HG02678 (cell line): ENCODE results near the gene FARP1.

Experiments used
- ATAC-seq: cut with Tn5 transposase; IDR thresholded peaks from one replicate; pipeline ENCODE4 v1.9.1; 2021; ENCODE audit warnings: mild to moderate bottlenecking, moderate library complexity; ENCODE audit not compliant: unreplicated experiment

The FARP1 gene

GRCh38 chr13:98438246-98439125 is 295.6 kb downstream of the FARP1 start:
- no peak for ATAC-seq

DNA sequence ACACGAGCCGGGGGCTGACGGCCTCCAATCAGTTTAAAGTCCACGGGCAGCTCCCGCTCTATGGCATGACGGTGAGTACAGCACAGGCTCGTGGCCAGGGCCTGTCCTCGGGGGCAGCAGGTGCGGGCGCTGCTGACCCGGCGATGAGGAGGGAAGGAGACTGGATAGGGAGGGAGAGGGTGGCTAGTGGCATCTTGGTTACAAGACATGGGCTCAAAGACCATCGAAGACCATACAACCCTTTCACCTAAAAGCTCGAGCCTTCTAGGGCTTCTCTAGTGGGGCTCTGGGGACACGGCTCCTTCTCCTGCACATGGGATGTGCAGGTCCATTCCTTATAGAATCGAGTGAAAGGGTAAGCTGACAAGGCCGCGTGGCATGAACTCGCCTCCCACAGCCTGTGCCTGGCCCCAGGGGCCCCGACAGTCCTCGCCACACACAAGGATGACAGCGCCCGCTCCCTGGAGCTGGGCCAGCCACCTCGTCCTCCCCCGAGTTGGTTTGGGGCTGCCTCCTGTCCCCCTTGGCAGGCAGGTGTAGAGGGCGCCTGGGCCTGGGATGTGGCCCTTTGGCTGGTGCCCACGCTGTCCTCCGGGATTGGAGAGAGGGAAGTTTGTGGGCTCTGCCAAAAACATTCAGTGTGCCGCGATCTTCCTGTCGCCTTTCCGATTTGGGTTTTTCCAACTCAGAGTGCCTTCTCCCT is 296.4 kb downstream of the FARP1 start:
- ATAC-seq: no peak

DNA sequence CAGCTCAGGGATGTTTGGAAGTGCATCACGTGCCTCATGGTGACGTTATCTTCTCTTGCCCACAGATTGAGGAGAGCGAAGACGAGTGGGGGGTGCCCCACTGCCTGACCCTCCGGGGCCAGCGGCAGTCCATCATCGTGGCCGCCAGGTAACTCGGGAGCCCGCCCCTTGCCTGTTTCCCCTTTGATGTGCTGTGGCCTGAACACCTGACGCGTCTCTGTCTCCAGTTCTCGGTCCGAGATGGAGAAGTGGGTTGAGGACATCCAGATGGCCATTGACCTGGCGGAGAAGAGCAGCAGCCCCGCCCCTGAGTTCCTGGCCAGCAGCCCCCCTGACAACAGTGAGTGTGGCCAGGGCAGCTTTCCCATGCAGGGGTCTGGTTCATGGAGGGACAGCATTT is 297.0 kb downstream of the FARP1 start:
- no peak for ATAC-seq

- ATAC-seq: no peak
Observed at GRCh38 chr13:98440390-98441055, 297.6 kb downstream of the FARP1 start.

DNA sequence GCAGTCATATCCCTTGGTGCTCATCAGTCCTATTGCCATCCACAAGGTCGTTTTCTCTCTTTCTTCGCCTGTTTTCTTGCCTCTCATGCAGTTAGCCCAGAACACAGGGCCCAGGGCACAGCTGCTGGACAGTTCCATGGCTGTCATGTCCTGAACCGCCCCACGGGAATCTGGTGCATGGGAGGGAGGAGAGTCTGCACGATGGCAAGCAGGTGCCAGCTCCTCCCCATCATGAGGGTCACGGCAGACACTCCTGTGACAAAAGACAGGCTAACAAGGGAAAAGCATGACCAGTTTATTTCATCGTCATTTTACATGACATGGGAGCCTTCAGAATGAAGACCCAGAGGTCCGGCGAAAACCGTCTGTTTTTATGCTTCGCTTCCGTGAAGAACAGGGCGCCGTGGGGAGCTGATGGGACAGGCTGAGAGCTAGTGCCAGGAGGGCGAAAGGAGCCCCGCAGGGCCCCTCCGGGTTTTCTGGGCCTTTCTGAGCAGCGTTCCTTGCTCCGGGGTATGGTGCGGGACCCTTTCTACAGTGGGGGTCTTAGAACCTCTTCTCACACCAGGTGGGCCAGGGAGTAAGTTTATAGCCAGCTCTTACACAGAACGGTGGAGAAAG is 298.3 kb downstream of the FARP1 start:
- ATAC-seq: no peak

- ATAC-seq: no peak
Observed at GRCh38 chr13:98442391-98443230, 299.7 kb downstream of the FARP1 start.

DNA sequence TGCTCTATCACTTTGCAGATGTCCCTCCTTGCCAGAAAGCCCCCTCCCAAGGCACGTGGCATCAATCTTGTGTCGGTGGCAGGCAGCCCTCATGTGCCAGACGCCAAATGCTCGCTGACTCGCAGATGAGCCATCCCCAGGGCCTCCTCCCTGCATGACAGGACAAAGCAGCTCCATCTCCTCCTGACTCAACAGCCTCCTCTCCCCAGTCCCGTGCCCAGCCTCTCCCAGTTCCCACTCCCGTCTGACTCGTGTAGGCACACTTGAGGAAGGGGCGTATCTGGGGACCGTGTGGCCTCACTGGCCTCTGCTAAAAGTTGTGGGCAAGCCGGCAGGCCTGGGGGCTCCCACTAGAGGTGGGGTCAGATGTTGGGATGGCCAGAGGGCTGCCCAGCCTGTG is 300.4 kb downstream of the FARP1 start:
- ATAC-seq: no peak

- no peak for ATAC-seq
Observed at GRCh38 chr13:98443800-98444325, 301.0 kb downstream of the FARP1 start.

DNA sequence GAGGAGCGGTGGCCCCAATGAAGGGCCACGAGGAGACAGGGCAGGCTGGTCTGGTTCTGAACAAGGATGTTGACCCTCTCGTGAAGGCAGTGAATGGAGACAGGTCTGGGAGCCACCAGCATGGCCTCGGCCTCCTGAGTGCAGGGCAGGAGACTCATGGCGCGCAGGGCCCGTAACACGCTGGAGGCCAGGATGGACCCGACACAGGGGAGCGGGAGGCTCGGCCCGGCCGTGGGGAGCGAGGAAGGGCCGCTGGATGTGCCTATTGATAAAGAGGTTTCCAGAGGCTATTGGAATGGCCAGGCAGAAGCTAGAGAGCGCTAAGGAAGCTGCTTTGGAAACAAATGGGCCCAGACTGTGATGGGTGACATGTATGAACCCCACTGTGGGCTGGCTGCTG is 301.5 kb downstream of the FARP1 start:
- ATAC-seq: no peak

DNA sequence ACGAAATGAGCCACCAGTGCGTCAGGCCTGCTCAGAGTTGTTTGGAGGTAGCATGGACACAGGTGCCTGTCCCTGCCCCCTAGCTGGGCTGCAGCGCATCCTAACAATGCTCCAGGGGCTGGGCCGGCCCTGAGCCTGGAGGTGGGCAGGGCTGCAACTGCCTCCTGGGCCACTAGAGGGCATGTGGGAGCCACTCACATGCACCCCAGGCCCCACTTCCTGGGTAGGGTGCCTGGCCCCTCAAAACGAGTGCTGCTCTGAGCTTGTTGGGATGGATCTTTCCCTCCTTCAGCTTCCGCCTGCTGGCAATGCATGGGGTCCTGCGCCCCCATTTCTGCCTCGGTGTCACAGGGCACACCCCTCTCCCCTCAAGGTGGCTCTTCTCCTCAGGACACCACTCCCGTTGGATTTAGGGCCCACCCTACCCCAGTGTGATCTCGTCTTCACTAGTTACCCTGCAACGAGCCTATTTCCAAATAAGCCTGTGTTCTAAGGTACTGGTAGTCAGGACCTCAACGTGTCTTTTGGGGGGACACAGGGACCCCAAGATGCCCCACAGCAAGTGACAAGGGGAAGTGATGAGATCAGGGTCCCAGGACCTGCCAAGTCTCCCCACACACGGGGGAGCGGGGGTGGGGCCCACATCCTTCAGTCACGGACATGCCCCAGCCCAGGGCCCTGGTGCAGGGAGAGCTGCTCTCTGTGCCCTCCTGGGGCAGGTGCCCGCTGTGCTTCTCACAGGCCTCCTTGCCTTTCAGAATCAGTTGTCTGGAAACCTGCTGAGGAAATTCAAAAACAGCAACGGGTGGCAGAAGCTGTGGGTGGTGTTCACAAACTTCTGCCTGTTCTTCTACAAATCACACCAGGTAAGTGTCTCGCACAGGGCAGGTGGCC is 302.7 kb downstream of the FARP1 start:
- ATAC-seq: peak; percentile 85

GRCh38 chr13:98446234-98446621 is 303.3 kb downstream of the FARP1 start:
- ATAC-seq: no peak

DNA sequence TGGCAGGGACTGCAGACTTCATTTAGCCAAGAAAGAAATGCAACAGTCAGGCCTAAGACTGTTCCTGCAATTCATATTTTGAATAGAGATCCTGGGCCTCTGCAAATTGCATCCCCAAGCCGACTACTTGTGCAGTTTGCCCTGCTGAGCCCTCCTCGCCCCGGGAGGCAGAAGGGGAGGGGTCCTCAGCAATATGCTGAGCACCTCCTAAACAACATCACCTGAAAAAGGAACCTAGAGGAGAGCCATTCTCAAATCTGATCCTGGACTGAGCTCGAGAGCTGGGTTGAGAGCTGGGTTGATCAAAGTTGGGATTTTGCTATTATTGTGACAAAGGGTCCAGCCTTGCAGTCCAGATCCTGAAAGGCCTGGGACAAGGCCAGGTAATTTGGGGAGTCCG is 304.2 kb downstream of the FARP1 start:
- ATAC-seq: no peak

- ATAC-seq: no peak
Observed at GRCh38 chr13:98447881-98448641, 305.2 kb downstream of the FARP1 start.

DNA sequence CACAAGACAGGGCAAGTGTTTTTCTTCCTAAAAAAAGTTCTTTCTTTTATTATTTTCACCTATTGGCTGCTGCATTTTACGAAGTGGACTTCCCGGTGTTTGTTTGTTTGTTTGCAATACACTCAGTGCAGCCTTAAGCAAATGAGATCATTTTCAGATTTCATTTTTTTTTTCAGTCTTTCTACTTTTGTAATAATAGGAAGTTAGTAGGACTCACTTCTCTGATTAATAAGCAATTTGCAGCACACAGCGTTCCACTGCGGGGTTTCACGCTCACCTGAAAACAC is 305.7 kb downstream of the FARP1 start:
- ATAC-seq: no peak

GRCh38 chr13:98449273-98449672 is 306.4 kb downstream of the FARP1 start:
- ATAC-seq: no peak

DNA sequence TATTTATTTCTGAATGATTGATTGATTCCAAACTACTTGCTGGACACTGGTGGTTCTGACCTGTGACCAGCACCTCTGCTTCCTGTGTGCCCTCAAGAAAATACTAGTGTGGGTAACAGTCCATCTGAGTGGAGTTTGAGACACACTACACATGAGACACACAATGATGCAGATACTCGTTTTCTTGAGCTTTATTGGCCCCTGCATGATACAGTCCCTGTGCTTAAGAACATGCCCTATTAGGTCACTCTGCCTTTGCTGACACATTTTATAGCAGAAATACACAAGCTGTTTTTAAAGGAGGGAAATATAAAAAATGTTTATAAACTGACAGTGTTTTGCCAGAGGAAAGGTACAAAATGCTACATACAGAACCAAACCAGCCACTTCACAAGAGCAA is 307.1 kb downstream of the FARP1 start:
- no peak for ATAC-seq

DNA sequence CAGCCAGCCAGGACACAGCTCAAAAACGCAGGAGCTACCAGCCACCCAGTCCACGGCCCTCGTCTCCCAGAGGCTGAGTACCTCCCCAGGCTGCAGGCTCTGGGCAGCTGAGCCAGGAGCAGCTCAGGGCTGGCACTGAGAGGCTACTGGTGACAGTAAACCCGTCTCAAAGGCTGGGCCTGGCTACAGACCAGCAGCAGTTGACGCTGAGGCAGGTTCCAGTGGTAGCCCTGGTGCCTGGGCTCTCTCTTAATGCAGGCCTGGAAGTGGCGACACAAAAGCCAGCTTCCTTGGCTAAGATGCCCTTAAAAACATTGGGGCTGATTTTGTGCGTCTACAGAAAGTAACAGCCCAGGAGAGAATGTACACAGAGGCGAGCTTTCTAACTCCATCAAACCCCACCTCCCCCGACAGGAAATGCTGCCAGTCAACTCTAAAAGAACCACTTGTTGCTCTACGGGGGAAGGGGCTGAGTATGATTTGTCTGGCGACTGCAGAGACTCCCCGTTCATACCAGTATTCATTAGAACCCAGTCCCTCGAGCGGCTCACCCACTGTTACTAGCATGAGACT is 307.7 kb downstream of the FARP1 start:
- ATAC-seq: no peak
